Measurements from ENCODE around the gene CASP3.

Gene CASP3
- total RNA-seq = 39.5 to 120 (median 67.5) reads per million in 9 experiments

- peaks cover 27% of the 10 kb centered on the region for H3K36me3 Mint-ChIP-seq (ENCODE audit: insufficient read depth)
- DNase-seq = peak; percentile 92 to 94 (median 93)
- H3K4me3 Mint-ChIP-seq = peak within 1 kb of the TSS; percentile 92 to 97
- peaks cover 29 to 56% of the 10 kb centered on the region in 2 donors for H3K4me1 Mint-ChIP-seq (ENCODE audit: low read depth in 2 of 2)
- peak within 1 kb of the TSS; percentile 94 to 96 for H3K27ac Mint-ChIP-seq
- ATAC-seq (replicated peaks) = peak; percentile 82
- no peaks in the 10 kb centered on the region for H3K9me3 Mint-ChIP-seq
- H3K27me3 Mint-ChIP-seq = no peaks in the 10 kb centered on the region
Measured at GRCh38 chr4:184649026-184649970, at the start of gene CASP3, which contains the start of gene PRIMPOL. TSS of gene CASP3 (minus strand) at chr4:184649447. CDS start at chr4:184638453, 10,994 bp downstream. TSS of gene PRIMPOL (plus strand) at chr4:184649738. CDS start at chr4:184657141, 7,403 bp downstream.

DNA sequence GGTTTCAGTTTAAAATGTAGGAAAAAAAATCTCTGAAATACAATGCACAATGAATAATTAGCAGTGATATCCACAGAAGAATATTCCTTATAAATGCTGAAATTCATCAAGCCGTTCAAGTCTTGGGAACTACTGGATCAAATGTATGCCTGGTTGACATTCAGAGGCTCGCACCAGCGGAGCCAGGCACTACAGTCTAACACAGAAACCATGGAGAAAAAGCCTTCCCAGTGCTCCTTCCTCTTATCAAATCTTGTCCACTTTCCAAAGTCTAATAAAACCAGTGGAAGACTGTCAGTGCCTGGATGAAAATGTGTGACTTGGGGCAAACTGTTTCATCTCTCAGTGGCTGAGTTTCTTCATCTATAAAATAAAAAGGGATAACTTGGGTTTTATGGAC lies 48.7 kb upstream of the CASP3 start:
- Mint-ChIP-seq H3K27me3 (no peaks in the 10 kb centered on the region), H3K4me3 (no peak overlapping the region), H3K27ac (no peak overlapping the region), H3K36me3 (ENCODE audit: insufficient read depth) (peaks cover 12% of the 10 kb centered on the region), H3K9me3 (no peaks in the 10 kb centered on the region), H3K4me1 (ENCODE audit: low read depth in 2 of 2) (no peaks in the 10 kb centered on the region)
- no peak for DNase-seq
- no peak for ATAC-seq (replicated peaks)

- Mint-ChIP-seq H3K9me3 (no peaks in the 10 kb centered on the region), H3K4me3 (no peak overlapping the region), H3K36me3 (ENCODE audit: insufficient read depth) (peaks cover 18% of the 10 kb centered on the region), H3K27ac (peak overlapping the region in 1 of 2 donors; percentile 77), H3K4me1 (ENCODE audit: low read depth in 2 of 2) (no peaks in the 10 kb centered on the region), H3K27me3 (no peaks in the 10 kb centered on the region)
- no peak for ATAC-seq (replicated peaks)
- DNase-seq = no peak
Measured at GRCh38 chr4:184695178-184695896, 46.1 kb upstream of the CASP3 start.

GRCh38 chr4:184694412-184694956 lies 45.2 kb upstream of the CASP3 start:
- no peak overlapping the region for H3K4me3 Mint-ChIP-seq
- no peaks in the 10 kb centered on the region for H3K27me3 Mint-ChIP-seq
- no peaks in the 10 kb centered on the region for H3K9me3 Mint-ChIP-seq
- no peak overlapping the region for H3K27ac Mint-ChIP-seq
- peaks cover 18% of the 10 kb centered on the region for H3K36me3 Mint-ChIP-seq (ENCODE audit: insufficient read depth)
- DNase-seq = no peak
- no peak for ATAC-seq (replicated peaks)
- H3K4me1 Mint-ChIP-seq (ENCODE audit: low read depth in 2 of 2) = no peaks in the 10 kb centered on the region

DNA sequence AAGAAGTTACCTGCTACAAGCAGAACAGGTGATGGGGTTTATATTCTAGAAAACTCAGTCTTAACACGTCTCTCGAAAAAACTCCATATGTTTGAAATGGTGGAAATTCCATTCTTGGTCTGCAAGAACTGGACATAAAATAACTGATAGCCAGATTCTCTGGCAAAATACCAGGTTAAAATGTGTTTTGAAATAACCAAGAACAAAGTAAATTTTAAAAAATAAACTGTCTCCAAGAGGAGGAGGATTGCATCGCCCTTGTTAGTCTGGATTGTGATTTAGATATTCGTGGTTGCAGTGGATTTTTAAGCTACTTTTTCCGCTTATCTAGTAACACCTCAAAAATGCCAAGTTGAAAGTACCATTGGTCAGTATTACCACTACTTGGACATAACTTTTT lies 43.8 kb upstream of the CASP3 start:
- no peaks in the 10 kb centered on the region for H3K4me1 Mint-ChIP-seq (ENCODE audit: low read depth in 2 of 2)
- H3K27me3 Mint-ChIP-seq = no peaks in the 10 kb centered on the region
- ATAC-seq (replicated peaks) = no peak
- H3K36me3 Mint-ChIP-seq (ENCODE audit: insufficient read depth) = peaks cover 18% of the 10 kb centered on the region
- H3K27ac Mint-ChIP-seq = no peak overlapping the region
- no peak for DNase-seq
- no peak overlapping the region for H3K4me3 Mint-ChIP-seq
- H3K9me3 Mint-ChIP-seq = no peaks in the 10 kb centered on the region

- H3K4me1 Mint-ChIP-seq (ENCODE audit: low read depth in 2 of 2) = peaks cover 0 to under 1% of the 10 kb centered on the region in 2 donors
- no peaks in the 10 kb centered on the region for H3K9me3 Mint-ChIP-seq
- H3K27me3 Mint-ChIP-seq = no peaks in the 10 kb centered on the region
- H3K4me3 Mint-ChIP-seq = no peak overlapping the region
- DNase-seq (no peak), ATAC-seq (replicated peaks) (no peak)
- peaks cover 16% of the 10 kb centered on the region for H3K36me3 Mint-ChIP-seq (ENCODE audit: insufficient read depth)
- no peak overlapping the region for H3K27ac Mint-ChIP-seq
Measured at GRCh38 chr4:184689681-184690080, 40.4 kb upstream of the CASP3 start.

DNA sequence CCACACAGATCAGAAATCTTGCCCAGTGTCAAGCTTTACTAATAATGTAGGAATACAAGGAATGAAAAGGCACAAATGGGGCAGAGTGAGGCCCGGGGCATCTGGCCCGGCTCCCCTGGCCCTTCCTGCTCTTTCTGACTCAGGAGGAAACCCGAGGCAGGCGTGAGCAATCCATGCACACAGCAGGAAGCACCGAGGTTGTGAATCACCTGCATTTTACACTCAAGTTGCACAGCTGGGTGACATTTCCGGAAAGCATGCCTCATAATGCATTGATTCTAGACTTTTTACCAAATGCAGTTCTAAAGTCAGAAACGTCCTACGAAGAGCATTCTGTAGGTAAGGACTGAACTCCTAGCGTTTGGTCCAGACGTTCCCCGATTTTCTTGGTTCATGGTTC lies 39.2 kb upstream of the CASP3 start:
- no peak overlapping the region for H3K27ac Mint-ChIP-seq
- DNase-seq (no peak), ATAC-seq (replicated peaks) (no peak)
- peaks cover 2 to 4% of the 10 kb centered on the region in 2 donors for H3K4me1 Mint-ChIP-seq (ENCODE audit: low read depth in 2 of 2)
- no peak overlapping the region for H3K4me3 Mint-ChIP-seq
- H3K9me3 Mint-ChIP-seq = no peaks in the 10 kb centered on the region
- peaks cover 15% of the 10 kb centered on the region for H3K36me3 Mint-ChIP-seq (ENCODE audit: insufficient read depth)
- no peaks in the 10 kb centered on the region for H3K27me3 Mint-ChIP-seq

DNA sequence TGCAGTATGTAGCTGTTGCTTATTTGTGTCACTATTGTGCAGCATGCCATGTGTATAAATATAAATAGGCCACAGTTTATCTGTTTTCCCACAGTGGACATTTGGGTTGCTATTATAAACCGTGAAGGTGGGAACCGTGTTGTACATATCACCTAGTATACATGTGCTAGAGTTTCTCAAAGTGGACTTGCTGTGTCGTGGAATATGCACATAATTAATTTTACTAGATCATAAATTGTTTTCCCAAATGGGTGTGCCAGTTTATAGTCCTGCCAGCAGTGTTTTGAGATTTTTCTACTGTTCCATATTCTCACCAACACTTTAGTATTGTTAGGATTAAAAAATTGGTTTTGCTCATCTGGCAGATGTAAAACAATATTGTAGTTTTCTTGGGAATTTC lies 38.8 kb upstream of the CASP3 start:
- DNase-seq = no peak
- Mint-ChIP-seq H3K27me3 (no peaks in the 10 kb centered on the region), H3K27ac (no peak overlapping the region), H3K4me1 (ENCODE audit: low read depth in 2 of 2) (peaks cover 2 to 4% of the 10 kb centered on the region in 2 donors), H3K36me3 (ENCODE audit: insufficient read depth) (peaks cover 11% of the 10 kb centered on the region), H3K4me3 (no peak overlapping the region), H3K9me3 (no peaks in the 10 kb centered on the region)
- ATAC-seq (replicated peaks) = no peak

- Mint-ChIP-seq H3K27ac (no peak overlapping the region), H3K4me3 (no peak overlapping the region)
- ATAC-seq (replicated peaks) = no peak
Measured at GRCh38 chr4:184684491-184685189, 35.4 kb upstream of the CASP3 start.

GRCh38 chr4:184681916-184682315 lies 32.7 kb upstream of the CASP3 start:
- Mint-ChIP-seq H3K9me3 (no peaks in the 10 kb centered on the region), H3K27me3 (no peaks in the 10 kb centered on the region), H3K4me1 (ENCODE audit: low read depth in 2 of 2) (peaks cover 4 to 7% of the 10 kb centered on the region in 2 donors), H3K4me3 (no peak overlapping the region), H3K27ac (no peak overlapping the region), H3K36me3 (ENCODE audit: insufficient read depth) (no peaks in the 10 kb centered on the region)
- ATAC-seq (replicated peaks) (no peak), DNase-seq (no peak)

More at GRCh38 chr4:184684491-184685189, 35.4 kb upstream of the CASP3 start:
- H3K4me1 Mint-ChIP-seq (ENCODE audit: low read depth in 2 of 2) = peaks cover 2 to 4% of the 10 kb centered on the region in 2 donors
- no peaks in the 10 kb centered on the region for H3K27me3 Mint-ChIP-seq
- H3K36me3 Mint-ChIP-seq (ENCODE audit: insufficient read depth) = peaks cover 4% of the 10 kb centered on the region
- no peak for DNase-seq
- no peaks in the 10 kb centered on the region for H3K9me3 Mint-ChIP-seq

DNA sequence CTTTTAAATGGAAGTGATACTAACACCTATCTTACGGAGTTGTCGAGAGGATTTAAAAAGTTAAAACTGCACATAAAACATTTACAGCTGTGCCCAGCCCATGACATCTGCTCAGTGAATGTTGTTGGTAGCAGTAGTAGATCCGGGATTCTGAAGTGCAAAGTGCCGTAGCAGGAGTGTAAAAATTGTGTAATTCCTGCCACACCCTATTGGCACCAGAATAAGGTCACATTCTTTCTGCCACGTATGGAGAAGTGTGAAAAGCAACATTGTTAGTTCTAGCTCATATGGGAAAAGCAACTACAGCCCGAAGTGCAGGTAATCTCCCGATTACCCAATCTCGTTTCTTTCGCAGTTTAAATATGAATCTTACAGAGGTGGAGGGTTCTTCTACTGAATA lies 31.5 kb upstream of the CASP3 start:
- no peak overlapping the region for H3K4me3 Mint-ChIP-seq
- no peaks in the 10 kb centered on the region for H3K27me3 Mint-ChIP-seq
- H3K4me1 Mint-ChIP-seq (ENCODE audit: low read depth in 2 of 2) = peaks cover 4 to 7% of the 10 kb centered on the region in 2 donors
- no peak for ATAC-seq (replicated peaks)
- H3K36me3 Mint-ChIP-seq (ENCODE audit: insufficient read depth) = no peaks in the 10 kb centered on the region
- no peak for DNase-seq
- no peaks in the 10 kb centered on the region for H3K9me3 Mint-ChIP-seq
- H3K27ac Mint-ChIP-seq = no peak overlapping the region

GRCh38 chr4:184675821-184676492 lies 26.7 kb upstream of the CASP3 start:
- Mint-ChIP-seq H3K27ac (peak overlapping the region in 1 of 2 donors; percentile 78), H3K9me3 (no peaks in the 10 kb centered on the region), H3K4me3 (no peak overlapping the region), H3K36me3 (ENCODE audit: insufficient read depth) (peaks cover 9% of the 10 kb centered on the region), H3K4me1 (ENCODE audit: low read depth in 2 of 2) (peaks cover 2 to 3% of the 10 kb centered on the region in 2 donors), H3K27me3 (no peaks in the 10 kb centered on the region)
- no peak for ATAC-seq (replicated peaks)
- no peak for DNase-seq
